ENCODE results near the gene CALN1.

- TF ChIP-seq REST (IDR thresholded peaks at IDR 0.05; ENCODE audit: insufficient read depth in 1 of 2, low read depth in 2 of 2, low read length in 2 of 2) (no peak), POLR2AphosphoS5 (IDR thresholded peaks at IDR 0.05; ENCODE audit: low read depth, low read length) (no peak), SIN3A (IDR thresholded peaks at IDR 0.05; ENCODE audit: borderline replicate concordance, insufficient read depth, low read length) (no peak), TAF1 (IDR thresholded peaks at IDR 0.05; ENCODE audit: borderline replicate concordance, insufficient read depth, low read length) (no peak)
Observed at GRCh38 chr7:72039460-72039859, 372.7 kb downstream of the CALN1 start.
